D721Med (cell line): ENCODE measurements around the gene ZNF511.
"Not testable (repeated sequence)": the region's sequence is repeated elsewhere in the genome, so short reads cannot be mapped to it uniquely, and the experiment has no call there.

Source experiments
- DNase-seq: peaks from one replicate; pipeline ENCODE4 v3.0.0; 2011; ENCODE audit warnings: low spot score; ENCODE audit not compliant: insufficient read length
- FAIRE-seq: peaks from 2 replicates; lab custom pipeline; 2011; peaks lifted over from hg19 to GRCh38; lab: Jason Lieb, UNC
- CTCF ChIP-seq: IDR thresholded peaks from 2 replicates; pipeline ENCODE4 v1.5.1; 2012; ENCODE audit warnings: mild to moderate bottlenecking, control low read depth; ENCODE audit not compliant: insufficient read depth; ENCODE audit errors: missing control alignments

Gene ZNF511

GRCh38 chr10:133264461-133264860 is 44.3 kb upstream of the ZNF511 start:
- TF ChIP-seq CTCF = no peak
- FAIRE-seq (no peak), DNase-seq (no peak)

GRCh38 chr10:133265052-133265451 is 43.7 kb upstream of the ZNF511 start:
- not testable (repeated sequence) for FAIRE-seq, DNase-seq

- no peak for TF ChIP-seq CTCF
- FAIRE-seq (no peak), DNase-seq (no peak)
Measured at GRCh38 chr10:133266056-133266795, 42.5 kb upstream of the ZNF511 start.

GRCh38 chr10:133267293-133267692 is 41.4 kb upstream of the ZNF511 start:
- DNase-seq (no peak), FAIRE-seq (no peak)
- no peak for TF ChIP-seq CTCF

GRCh38 chr10:133267829-133268228 is 40.9 kb upstream of the ZNF511 start:
- no peak for TF ChIP-seq CTCF

GRCh38 chr10:133268532-133268931 is 40.2 kb upstream of the ZNF511 start:
- FAIRE-seq (no peak), DNase-seq (no peak)
- no peak for TF ChIP-seq CTCF

More at GRCh38 chr10:133267829-133268228, 40.9 kb upstream of the ZNF511 start:
- no peak for DNase-seq
- no peak for FAIRE-seq

GRCh38 chr10:133269367-133269766 is 39.3 kb upstream of the ZNF511 start:
- TF ChIP-seq CTCF = no peak
- DNase-seq (no peak), FAIRE-seq (no peak)
